HepG2 (cell line): ENCODE measurements around the gene AP2A2. TPM values are rescaled to one million over a fixed set of nuclear protein-coding genes. Genes with fewer than 3 reads are reported as not detected.

Source experiments
- CBX5 ChIP-seq: sonication (generic); formaldehyde crosslinking; IDR thresholded peaks from 2 replicates; pipeline ENCODE4 v1.4.0; 2020; ENCODE audit warnings: missing genetic modification reagents, borderline replicate concordance
- EEA1 ChIP-seq: sonication (generic); formaldehyde crosslinking; IDR thresholded peaks from 2 replicates; pipeline ENCODE4 v1.5.1; 2020; ENCODE audit warnings: mild to moderate bottlenecking, missing genetic modification reagents, borderline replicate concordance
- FOSL1 ChIP-seq: sonication (generic); formaldehyde crosslinking; IDR thresholded peaks from 2 replicates; pipeline ENCODE4 v1.9.0; 2021; ENCODE audit warnings: missing genetic modification reagents, borderline replicate concordance
- IKZF4 ChIP-seq: sonication (generic); formaldehyde crosslinking; IDR thresholded peaks from 2 replicates; pipeline ENCODE4 v1.5.1; 2020; ENCODE audit warnings: borderline replicate concordance, mild to moderate bottlenecking, low read depth, missing genetic modification reagents; ENCODE audit errors: not compliant biosample characterization
- JDP2 ChIP-seq: sonication (generic); formaldehyde crosslinking; IDR thresholded peaks from 2 replicates; pipeline ENCODE4 v1.8.1; 2022; ENCODE audit warnings: missing genetic modification reagents, borderline replicate concordance
- KLF6 ChIP-seq: IDR thresholded peaks from 2 replicates; pipeline ENCODE4 v1.8.0; 2016; ENCODE audit warnings: missing biosample characterization, missing genetic modification reagents
- MIXL1 ChIP-seq: IDR thresholded peaks from 2 replicates; pipeline ENCODE4 v1.6.1; 2016
- MTA3 ChIP-seq: sonication (generic); formaldehyde crosslinking; IDR thresholded peaks from 2 replicates; pipeline ENCODE4 v1.4.0; 2020; ENCODE audit warnings: missing genetic modification reagents
- NCOA2 ChIP-seq: sonication (generic); formaldehyde crosslinking; IDR thresholded peaks from 2 replicates; pipeline ENCODE4 v1.8.0; 2022; ENCODE audit warnings: inconsistent platforms
- SATB2 ChIP-seq: sonication (generic); formaldehyde crosslinking; IDR thresholded peaks from 2 replicates; pipeline ENCODE4 v1.5.0; 2020; ENCODE audit warnings: missing genetic modification reagents
- STAG1 ChIP-seq: sonication (generic); formaldehyde crosslinking; IDR thresholded peaks from 2 replicates; pipeline ENCODE4 v1.4.0; 2020; ENCODE audit warnings: missing genetic modification reagents
- SYNCRIP ChIP-seq: fragments of 200-400 bp; formaldehyde crosslinking; IDR thresholded peaks from 2 replicates; pipeline ENCODE4 v1.6.1; 2018; ENCODE audit warnings: mild to moderate bottlenecking, low read depth, low read length; ENCODE audit not compliant: insufficient read depth
- WIZ ChIP-seq: sonication (generic); formaldehyde crosslinking; IDR thresholded peaks from 2 replicates; pipeline ENCODE4 v1.5.1; 2020; ENCODE audit warnings: mild to moderate bottlenecking, missing genetic modification reagents
- ZFYVE20 ChIP-seq: sonication (generic); formaldehyde crosslinking; IDR thresholded peaks from 2 replicates; pipeline ENCODE4 v1.8.0; 2023; ENCODE audit warnings: low read depth, mild to moderate bottlenecking, moderate library complexity, missing genetic modification reagents, borderline replicate concordance
- ZMYM3 ChIP-seq: sonication (generic); formaldehyde crosslinking; IDR thresholded peaks from 2 replicates; pipeline ENCODE4 v1.5.1; 2020; ENCODE audit warnings: mild to moderate bottlenecking, missing genetic modification reagents
- ZMYM4 ChIP-seq: sonication (generic); formaldehyde crosslinking; IDR thresholded peaks from 2 replicates; pipeline ENCODE4 v1.8.1; 2023; ENCODE audit warnings: mild to moderate bottlenecking, missing genetic modification reagents
- ZNF138 ChIP-seq: sonication (generic); formaldehyde crosslinking; IDR thresholded peaks from 2 replicates; pipeline ENCODE4 v1.5.0; 2020; ENCODE audit warnings: mild to moderate bottlenecking, low read depth, missing genetic modification reagents
- ZNF432 ChIP-seq: sonication (generic); formaldehyde crosslinking; IDR thresholded peaks from 2 replicates; pipeline ENCODE4 v1.5.0; 2020; ENCODE audit warnings: missing genetic modification reagents, mild to moderate bottlenecking, borderline replicate concordance
- ZNF563 ChIP-seq: sonication (generic); formaldehyde crosslinking; IDR thresholded peaks from 2 replicates; pipeline ENCODE4 v1.8.0; 2022; ENCODE audit warnings: mild to moderate bottlenecking, moderate library complexity, missing genetic modification reagents
- ZNF629 ChIP-seq: sonication (generic); formaldehyde crosslinking; conservative IDR thresholded peaks from 2 replicates; pipeline ENCODE4 v1.5.0; 2020; ENCODE audit warnings: missing genetic modification reagents
- ZNF75D ChIP-seq: sonication (generic); formaldehyde crosslinking; IDR thresholded peaks from 2 replicates; pipeline ENCODE4 v1.8.1; 2023; ENCODE audit warnings: missing genetic modification reagents, mild to moderate bottlenecking, borderline replicate concordance
- polyA plus RNA-seq, 8 experiments: library from polyadenylated mRNA; depleted of rRNA in 3 of 8; stranded (reverse) in 7 of 8; unstranded in 1 of 8; fragments of >200 nt; fragmentation: Illumina TruSeq in 4 of 8; extraction: Trizol in 4 of 8; gene quantifications; 2 replicates each; pipeline versions ENCODE4 v1.2.1 to v1.2.3, GENCODE V29; 2011 to 2016; ENCODE audit warnings: low read depth in 4 of 8, missing spikeins in 1 of 8, mixed read lengths in 1 of 8; ENCODE audit not compliant: insufficient read depth in 1 of 8
- total RNA-seq, 5 experiments: library from RNA; depleted of rRNA; stranded (reverse); fragments of >200 nt; fragmentation: Illumina TruSeq; extraction: Trizol; gene quantifications; 2 replicates each; pipeline ENCODE4 v1.2.3, GENCODE V29; 2016; ENCODE audit warnings: low read depth in 1 of 5
- TF ChIP-seq, protein P1 (sequence below), 2 experiments: sonication (generic) in 1 of 2; formaldehyde crosslinking in 1 of 2; IDR thresholded peaks; 2 replicates each; pipeline versions ENCODE4 v1.5.1 to v1.6.1; 2011 to 2020; ENCODE audit warnings: borderline replicate concordance in 1 of 2, low read depth in 1 of 2, low read length in 1 of 2, mild to moderate bottlenecking in 1 of 2, missing genetic modification reagents in 1 of 2, moderate library complexity in 1 of 2
- TF ChIP-seq, protein P2 (sequence below): sonication (generic); formaldehyde crosslinking; IDR thresholded peaks from 2 replicates; pipeline ENCODE4 v1.4.0; 2020; ENCODE audit warnings: missing genetic modification reagents
- TF ChIP-seq, protein P3 (sequence below): sonication (generic); formaldehyde crosslinking; IDR thresholded peaks from 2 replicates; pipeline ENCODE4 v1.4.0; 2020; ENCODE audit warnings: missing genetic modification reagents

AP2A2 gene
- total and polyA plus RNA-seq, 2 of the 13 experiments (the other 11 are each of a cell fraction or from before 2014, with no cell fraction given): 25.7 to 75.7 TPM

DNA sequence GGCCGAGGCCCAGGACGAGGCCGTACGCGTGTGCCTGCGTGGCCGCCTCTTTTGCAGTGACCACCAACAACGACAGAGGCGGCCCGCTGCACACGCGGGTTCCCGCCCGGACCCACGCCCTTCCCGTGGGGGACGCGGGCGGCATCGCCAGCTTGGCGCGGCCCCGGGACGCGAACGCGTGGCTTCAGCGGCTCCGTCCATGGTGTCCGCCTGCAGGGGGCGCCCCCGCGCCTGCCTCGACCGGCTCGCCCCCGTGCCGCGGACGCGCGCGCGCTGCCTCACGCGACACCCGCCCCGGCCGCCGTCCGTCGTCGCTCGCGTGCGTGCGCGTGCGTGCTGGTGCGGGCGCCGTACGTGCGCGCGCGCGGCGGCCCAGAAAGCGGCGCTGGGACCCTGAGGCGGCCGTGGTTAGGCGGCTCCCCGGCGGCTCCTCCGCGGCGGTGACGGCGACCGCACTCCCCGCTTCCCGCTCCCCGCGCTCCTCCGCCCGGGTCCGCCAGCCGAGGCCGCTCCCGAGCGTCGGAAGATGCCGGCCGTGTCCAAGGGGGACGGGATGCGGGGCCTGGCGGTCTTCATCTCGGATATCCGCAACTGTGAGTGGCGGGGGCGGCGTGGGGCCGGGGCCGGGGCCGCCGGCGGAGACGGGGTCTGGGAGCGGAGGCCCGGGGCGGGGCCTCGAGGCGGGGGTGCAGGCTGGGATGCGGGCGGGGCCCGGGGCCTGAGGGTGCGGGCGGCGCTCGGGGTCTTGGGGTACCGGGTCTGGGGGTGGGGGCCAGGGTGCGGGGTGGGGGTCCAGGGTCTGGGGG lies at the start of gene AP2A2 (continued):
- TF ChIP-seq ZNF432 (CRISPR knock-in tag) (no peak), MIXL1 (CRISPR knock-in tag) (no peak), WIZ (CRISPR knock-in tag) (no peak), ZNF629 (CRISPR knock-in tag) (no peak), ZMYM3 (no peak), ZFYVE20 (CRISPR knock-in tag) (no peak), ZNF563 (peak; percentile 42; the same call in 1 of the 2 replicates), ZNF138 (CRISPR knock-in tag) (no peak), MTA3 (CRISPR knock-in tag) (no peak), SYNCRIP (no peak), KLF6 (peak; percentile 45; the same call in 1 of the 2 replicates), ZMYM4 (CRISPR knock-in tag) (peak; percentile 66), FOSL1 (CRISPR knock-in tag) (no peak), EEA1 (CRISPR knock-in tag) (no peak), SATB2 (CRISPR knock-in tag) (no peak), JDP2 (no peak), IKZF4 (CRISPR knock-in tag) (peak; percentile 71), STAG1 (CRISPR knock-in tag) (peak; percentile 29; the same call in 1 of the 2 replicates), ZNF75D (CRISPR knock-in tag) (no peak), CBX5 (no peak), NCOA2 (CRISPR knock-in tag) (no peak)
- TF ChIP-seq, protein P1, sequence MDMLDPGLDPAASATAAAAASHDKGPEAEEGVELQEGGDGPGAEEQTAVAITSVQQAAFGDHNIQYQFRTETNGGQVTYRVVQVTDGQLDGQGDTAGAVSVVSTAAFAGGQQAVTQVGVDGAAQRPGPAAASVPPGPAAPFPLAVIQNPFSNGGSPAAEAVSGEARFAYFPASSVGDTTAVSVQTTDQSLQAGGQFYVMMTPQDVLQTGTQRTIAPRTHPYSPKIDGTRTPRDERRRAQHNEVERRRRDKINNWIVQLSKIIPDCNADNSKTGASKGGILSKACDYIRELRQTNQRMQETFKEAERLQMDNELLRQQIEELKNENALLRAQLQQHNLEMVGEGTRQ (IDR thresholded peaks at IDR 0.05; ENCODE audit: low read depth, low read length): no peak
- TF ChIP-seq, protein P1 (CRISPR knock-in tag; IDR thresholded peaks at IDR 0.05; ENCODE audit: borderline replicate concordance): no peak
- TF ChIP-seq, protein P2, sequence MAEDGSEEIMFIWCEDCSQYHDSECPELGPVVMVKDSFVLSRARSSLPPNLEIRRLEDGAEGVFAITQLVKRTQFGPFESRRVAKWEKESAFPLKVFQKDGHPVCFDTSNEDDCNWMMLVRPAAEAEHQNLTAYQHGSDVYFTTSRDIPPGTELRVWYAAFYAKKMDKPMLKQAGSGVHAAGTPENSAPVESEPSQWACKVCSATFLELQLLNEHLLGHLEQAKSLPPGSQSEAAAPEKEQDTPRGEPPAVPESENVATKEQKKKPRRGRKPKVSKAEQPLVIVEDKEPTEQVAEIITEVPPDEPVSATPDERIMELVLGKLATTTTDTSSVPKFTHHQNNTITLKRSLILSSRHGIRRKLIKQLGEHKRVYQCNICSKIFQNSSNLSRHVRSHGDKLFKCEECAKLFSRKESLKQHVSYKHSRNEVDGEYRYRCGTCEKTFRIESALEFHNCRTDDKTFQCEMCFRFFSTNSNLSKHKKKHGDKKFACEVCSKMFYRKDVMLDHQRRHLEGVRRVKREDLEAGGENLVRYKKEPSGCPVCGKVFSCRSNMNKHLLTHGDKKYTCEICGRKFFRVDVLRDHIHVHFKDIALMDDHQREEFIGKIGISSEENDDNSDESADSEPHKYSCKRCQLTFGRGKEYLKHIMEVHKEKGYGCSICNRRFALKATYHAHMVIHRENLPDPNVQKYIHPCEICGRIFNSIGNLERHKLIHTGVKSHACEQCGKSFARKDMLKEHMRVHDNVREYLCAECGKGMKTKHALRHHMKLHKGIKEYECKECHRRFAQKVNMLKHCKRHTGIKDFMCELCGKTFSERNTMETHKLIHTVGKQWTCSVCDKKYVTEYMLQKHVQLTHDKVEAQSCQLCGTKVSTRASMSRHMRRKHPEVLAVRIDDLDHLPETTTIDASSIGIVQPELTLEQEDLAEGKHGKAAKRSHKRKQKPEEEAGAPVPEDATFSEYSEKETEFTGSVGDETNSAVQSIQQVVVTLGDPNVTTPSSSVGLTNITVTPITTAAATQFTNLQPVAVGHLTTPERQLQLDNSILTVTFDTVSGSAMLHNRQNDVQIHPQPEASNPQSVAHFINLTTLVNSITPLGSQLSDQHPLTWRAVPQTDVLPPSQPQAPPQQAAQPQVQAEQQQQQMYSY (CRISPR knock-in tag): no peak
- TF ChIP-seq, protein P3, sequence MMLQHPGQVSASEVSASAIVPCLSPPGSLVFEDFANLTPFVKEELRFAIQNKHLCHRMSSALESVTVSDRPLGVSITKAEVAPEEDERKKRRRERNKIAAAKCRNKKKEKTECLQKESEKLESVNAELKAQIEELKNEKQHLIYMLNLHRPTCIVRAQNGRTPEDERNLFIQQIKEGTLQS (CRISPR knock-in tag): no peak
